IMR-90 (cell line): ENCODE results near the gene COPA.

Experiments used
- CEBPB ChIP-seq: IDR thresholded peaks from 2 replicates; pipeline ENCODE4 v1.6.1; 2012; ENCODE audit warnings: low read depth, low read length, improper control_type of control experiment
- CHD1 ChIP-seq: IDR thresholded peaks from 2 replicates; pipeline ENCODE4 v1.6.1; 2012; ENCODE audit warnings: low read depth, low read length, improper control_type of control experiment
- CTCF ChIP-seq: conservative IDR thresholded peaks from 2 replicates; pipeline ENCODE4 v1.5.1; 2012; ENCODE audit warnings: mild to moderate bottlenecking, low read depth, low read length, improper control_type of control experiment
- ELK1 ChIP-seq: fragments of 150-350 bp; IDR thresholded peaks from 2 replicates; pipeline ENCODE4 v1.6.1; 2016; ENCODE audit warnings: low read depth, mild to moderate bottlenecking, low read length, moderate library complexity, borderline replicate concordance
- POLR2A ChIP-seq: IDR thresholded peaks from 2 replicates; pipeline ENCODE4 v1.6.1; 2012; ENCODE audit warnings: mild to moderate bottlenecking, low read depth, low read length
- RAD21 ChIP-seq: IDR thresholded peaks from 2 replicates; pipeline ENCODE4 v1.6.1; 2012; ENCODE audit warnings: low read length, improper control_type of control experiment
- RCOR1 ChIP-seq: IDR thresholded peaks from 2 replicates; pipeline ENCODE4 v1.6.1; 2012; ENCODE audit warnings: mild to moderate bottlenecking, low read length, improper control_type of control experiment; ENCODE audit not compliant: insufficient replicate concordance
- RFX5 ChIP-seq: IDR thresholded peaks from 2 replicates; pipeline ENCODE4 v1.8.0; 2012; ENCODE audit warnings: low read depth, mild to moderate bottlenecking, low read length, moderate library complexity

- TF ChIP-seq CHD1 (no peak), CTCF (no peak), POLR2A (no peak), CEBPB (no peak), RCOR1 (no peak), RFX5 (no peak), RAD21 (no peak), ELK1 (no peak)
Measured at GRCh38 chr1:160366731-160367515, 23.9 kb upstream of the COPA start, which contains the start of gene NHLH1.
